GM18861 (cell line): ENCODE measurements around the gene CIAO2B.
"Not testable (repeated sequence)": the region's sequence is repeated elsewhere in the genome, so short reads cannot be mapped to it uniquely, and the experiment has no call there.

Source experiments
- ATAC-seq: cut with Tn5 transposase; IDR thresholded peaks from one replicate; pipeline ENCODE4 v1.9.1; 2021; ENCODE audit not compliant: unreplicated experiment

CIAO2B gene

DNA sequence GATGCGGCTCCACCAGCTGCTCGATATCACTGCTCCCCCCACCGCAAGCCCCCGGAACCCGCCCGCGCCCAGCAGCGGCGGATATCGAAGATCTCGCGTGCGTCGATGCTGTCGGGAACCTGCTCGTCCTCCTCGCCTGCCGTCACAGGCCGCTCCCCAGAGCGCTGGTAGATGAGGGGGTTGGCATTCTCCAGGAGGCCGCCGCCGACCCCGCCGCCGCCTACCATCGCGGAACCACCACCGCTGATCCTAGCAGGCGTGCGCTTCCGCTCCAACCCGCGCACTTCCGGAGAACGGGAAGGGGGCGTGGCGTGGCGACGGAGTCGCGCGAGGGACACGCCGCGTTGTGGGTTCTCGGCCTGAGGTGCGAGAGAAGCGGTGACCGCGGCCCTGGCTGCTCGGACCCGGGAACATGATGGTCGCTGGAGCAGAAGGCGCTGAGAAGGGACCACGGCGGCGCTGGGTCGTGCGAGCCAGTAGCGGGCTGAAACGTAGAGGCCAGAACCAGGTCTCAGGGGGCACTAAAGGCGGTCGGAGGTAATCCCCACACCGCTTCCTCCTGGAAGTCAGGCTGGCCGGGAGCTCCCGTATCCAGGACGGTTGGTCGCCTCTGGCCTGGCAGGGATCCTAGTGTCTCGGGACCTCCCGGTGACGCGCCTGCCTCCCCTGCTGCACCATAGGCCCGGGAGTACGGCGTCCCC is at the start of gene CIAO2B:
CIAO2B (minus strand) TSS at position 265 of the 701 bp plus-strand sequence; CDS start at position 227, 38 bp downstream.
- peak; percentile 75 for ATAC-seq

DNA sequence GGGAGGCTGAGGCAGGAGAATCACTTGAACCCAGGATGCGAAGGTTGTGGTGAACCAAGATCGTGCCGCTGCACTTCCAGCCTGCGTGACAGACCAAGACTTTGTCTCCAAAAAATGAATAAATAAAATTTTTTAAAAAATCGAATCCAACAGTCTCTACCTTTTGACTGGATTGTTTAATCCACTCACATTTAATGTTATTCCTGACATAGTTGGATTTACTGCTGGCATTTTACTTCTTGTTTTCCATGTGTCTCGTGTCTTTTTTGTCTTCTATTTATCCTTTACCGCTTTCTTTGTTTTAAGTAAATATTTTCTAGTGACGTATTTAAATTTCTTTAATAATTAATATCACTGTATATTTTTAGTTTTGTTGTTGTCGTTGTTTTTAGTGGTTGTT is 48.8 kb upstream of the CIAO2B start:
- no peak for ATAC-seq

DNA sequence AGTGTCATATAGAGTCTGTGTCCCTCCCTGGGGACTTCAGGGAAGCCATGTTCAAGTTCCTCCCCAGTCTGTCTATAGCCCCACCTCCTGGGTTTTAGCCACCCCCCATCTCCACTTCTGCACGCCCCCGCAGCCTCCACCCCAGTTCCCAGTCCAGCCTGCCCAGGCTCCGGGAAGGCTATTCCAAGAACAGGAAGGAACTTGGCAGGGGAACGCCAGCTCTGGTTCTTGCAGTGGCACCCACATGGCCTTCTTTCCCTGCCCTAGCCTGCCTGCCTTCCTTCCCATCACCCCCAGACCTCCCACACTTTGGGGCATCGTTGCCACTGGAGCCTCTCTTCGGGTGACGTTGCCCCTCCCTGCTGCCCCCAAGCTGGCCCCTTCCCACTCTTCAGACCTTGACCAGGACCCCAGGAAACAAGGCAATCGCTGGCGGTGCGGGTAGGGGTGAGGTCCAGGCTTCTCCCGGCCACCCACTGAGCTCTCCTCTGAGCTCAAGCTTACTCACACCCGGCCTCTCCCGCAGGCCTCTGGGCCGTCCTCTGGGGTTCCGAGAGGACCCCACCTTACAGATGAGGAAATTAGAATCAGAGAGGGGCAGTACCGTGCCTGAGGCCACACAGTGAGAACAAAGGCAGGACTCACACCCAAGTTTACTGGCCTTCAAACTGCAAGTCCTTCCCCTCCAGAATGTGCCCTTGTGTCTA is 45.0 kb upstream of the CIAO2B start:
- ATAC-seq, result no peak

GRCh38 chr16:66977341-66978113 is 43.3 kb upstream of the CIAO2B start:
- ATAC-seq, result peak; percentile 76

DNA sequence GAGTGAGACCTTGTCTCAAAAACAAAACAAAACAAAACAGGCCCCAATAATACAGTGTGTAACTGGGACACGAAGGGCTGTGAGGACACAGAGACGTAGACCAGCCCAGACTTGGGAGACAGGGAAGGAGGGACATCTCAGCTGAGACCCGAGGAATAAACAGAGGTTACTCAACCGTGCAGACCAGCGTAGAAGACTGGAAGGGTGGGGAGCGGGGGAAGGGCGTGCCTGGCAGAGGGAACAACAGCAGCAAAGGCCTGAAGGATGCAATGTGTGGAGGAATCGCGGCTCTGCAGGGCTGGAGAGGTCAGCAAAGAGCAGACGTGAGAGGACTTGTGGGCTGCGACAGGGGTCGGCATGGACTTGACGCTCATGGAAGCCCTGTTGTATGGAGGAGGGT is 42.5 kb upstream of the CIAO2B start:
- no peak for ATAC-seq

DNA sequence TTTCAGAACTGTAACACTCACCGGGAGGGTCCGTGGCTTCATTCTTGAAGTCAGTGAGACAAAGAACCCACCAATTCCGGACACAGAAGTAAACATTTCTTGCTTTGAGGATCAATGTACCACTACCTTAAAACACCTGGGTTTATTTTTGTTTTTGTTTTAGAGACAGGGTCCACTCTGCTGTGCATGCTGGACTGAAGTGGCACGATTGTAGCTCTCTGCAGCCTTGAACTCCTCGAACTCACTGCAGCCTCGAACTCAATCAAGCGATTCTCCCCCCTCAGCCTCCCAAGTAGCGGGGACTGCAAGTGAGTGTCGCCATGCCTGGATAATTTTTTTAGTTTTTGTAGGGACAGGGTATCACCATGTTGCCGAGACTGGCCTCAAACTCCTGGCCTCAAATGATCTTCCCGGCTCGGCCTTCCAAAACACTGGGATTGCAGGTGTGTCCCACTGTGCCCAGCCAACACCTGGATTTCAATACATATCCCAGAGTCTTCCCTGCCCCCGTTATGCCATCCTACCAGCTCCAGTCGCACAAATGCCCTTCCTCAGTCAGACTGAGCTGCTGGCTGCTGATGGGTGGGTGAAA is 41.2 kb upstream of the CIAO2B start:
- ATAC-seq, result no peak

DNA sequence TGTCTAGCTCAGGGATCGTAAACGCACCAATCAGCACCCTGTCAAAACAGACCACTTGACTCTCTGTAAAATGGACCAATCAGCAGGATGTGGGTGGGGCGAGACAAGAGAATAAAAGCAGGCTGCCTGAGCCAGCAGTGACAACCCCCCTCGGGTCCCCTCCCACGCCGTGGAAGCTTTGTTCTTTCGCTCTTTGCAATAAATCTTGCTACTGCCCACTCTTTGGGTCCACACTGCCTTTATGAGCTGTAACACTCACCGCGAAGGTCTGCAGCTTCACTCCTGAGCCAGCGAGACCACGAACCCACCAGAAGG is 40.7 kb upstream of the CIAO2B start:
- not testable (repeated sequence) for ATAC-seq

DNA sequence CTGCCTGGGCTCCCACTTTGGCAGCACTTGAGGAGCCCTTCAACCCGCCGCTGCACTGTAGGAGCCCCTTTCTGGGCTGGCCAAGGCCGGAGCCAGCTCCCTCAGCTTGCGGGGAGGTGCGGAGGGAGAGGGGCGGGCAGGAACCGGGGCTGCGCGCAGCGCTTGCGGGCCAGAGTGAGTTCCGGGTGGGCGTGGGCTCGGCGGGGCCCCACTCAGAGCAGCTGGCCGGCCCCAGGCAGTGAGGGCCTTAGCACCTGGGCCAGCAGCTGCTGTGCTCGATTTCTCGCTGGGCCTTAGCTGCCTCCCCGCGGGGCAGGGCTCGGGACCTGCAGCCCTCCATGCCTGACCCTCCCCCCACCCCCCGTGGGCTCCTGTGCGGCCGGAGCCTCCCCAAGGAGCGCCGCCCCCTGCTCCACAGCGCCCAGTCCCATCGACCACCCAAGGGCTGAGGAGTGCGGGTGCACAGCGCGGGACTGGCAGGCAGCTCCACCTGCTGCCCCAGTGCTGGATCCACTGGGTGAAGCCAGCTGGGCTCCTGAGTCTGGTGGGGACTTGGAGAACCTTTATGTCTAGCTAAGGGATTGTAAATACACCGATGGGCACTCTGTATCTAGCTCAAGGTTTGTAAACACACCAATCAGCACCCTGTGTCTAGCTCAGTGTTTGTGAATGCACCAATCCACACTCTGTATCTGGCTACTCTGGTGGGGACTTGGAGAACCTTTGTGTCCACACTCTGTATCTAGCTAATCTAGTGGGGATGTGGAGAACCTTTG is 40.1 kb upstream of the CIAO2B start:
- ATAC-seq, result not testable (repeated sequence)

GRCh38 chr16:66973716-66974115 is 39.5 kb upstream of the CIAO2B start:
- ATAC-seq, result no peak

GRCh38 chr16:66972983-66973382 is 38.8 kb upstream of the CIAO2B start:
- no peak for ATAC-seq

- no peak for ATAC-seq
Observed at GRCh38 chr16:66970775-66971720, 36.8 kb upstream of the CIAO2B start.

- no peak for ATAC-seq
Observed at GRCh38 chr16:66968847-66969246, 34.6 kb upstream of the CIAO2B start.

DNA sequence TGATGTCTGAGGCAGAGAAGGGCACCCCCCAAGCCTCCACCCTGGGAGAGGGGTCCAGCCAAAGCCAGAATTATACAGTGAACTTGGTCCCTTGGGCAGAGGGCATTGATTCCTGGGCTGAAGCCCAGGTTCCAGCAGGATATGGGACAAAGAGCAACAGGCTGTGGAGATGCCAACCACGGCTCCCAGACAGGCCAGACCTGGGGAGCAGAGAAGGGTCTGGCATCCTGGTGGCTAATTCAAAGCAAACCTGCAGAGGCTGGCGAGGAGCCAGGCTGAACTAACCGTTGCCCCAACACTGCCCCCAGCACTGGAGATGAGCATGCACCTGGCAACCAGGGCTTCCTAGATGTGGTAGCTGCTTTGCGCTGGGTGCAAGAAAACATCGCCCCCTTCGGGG is 29.8 kb upstream of the CIAO2B start:
- ATAC-seq, result no peak

GRCh38 chr16:66961914-66962313 is 27.7 kb upstream of the CIAO2B start:
- ATAC-seq, result no peak

- ATAC-seq, result peak; percentile 81
Observed at GRCh38 chr16:66961065-66961744, 27.0 kb upstream of the CIAO2B start, which contains the start of gene CES3. TSS of gene CES3 (plus strand) at chr16:66961266. CDS start at chr16:66961308, 42 bp downstream.

DNA sequence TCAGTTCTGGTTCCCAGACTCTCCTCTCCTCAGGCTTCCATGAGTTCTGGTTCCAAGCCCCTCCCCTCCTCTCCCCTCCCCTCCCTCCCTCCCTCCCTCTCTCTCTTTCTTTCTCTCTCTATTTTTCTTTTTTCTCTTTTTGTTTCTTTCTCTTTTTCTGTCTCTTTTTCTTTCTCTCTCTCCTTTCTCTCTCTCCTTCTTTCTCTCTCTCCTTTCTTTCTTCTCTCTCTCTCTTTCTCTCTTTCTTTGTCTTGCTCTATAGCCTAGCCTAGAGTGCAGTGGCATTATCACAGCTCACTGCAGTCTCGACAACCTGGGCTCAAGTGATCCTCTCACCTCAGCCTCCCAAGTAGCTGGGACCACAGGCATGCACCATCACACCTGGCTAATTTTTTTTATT is 26.1 kb upstream of the CIAO2B start:
- ATAC-seq, result no peak

GRCh38 chr16:66959704-66960161 is 25.5 kb upstream of the CIAO2B start:
- ATAC-seq, result no peak

GRCh38 chr16:66958857-66959703 is 24.9 kb upstream of the CIAO2B start:
- ATAC-seq, result no peak
